GM12878 (cell line): ENCODE measurements around the gene ARMS2. TPM values are rescaled to one million over a fixed set of nuclear protein-coding genes. Genes with fewer than 3 reads are reported as not detected.

Experiments
- ATAC-seq: fragments of 200-7000 bp; cut with Tn5 transposase; 3 replicates; pipeline ENCODE4 v1.9.1; 2020; ENCODE audit warnings: mild to moderate bottlenecking, moderate library complexity
- BruUV-seq: library from RNA; stranded (reverse); fragments of 400-500 nt; replicated peaks from 2 replicates; lab custom pipeline; 2021; lab: Mats Ljungman, UMichigan
- CTCF ChIA-PET: fragments of 300-600 bp; sonication (Branson Sonifier 250); formaldehyde crosslinking; extraction: SDS; loops from one replicate; lab custom pipeline; 2021; ENCODE audit warnings: inconsistent platforms; lab: Yijun Ruan, JAX
- POLR2A ChIA-PET: fragments of 350-600 bp; formaldehyde crosslinking; extraction: SDS; loops from one replicate; lab custom pipeline; 2021; ENCODE audit warnings: inconsistent platforms; lab: Charles Lee
- RAD21 ChIA-PET: fragments of 300-600 bp; sonication (Branson Sonifier 250); formaldehyde crosslinking; loops from one replicate; lab custom pipeline; 2023; ENCODE audit warnings: antibody characterized with exemption; ENCODE audit not compliant: unreplicated experiment; lab: Charles Lee
- SMC1A ChIA-PET: fragments of 300-600 bp; sonication (Branson Sonifier 250); formaldehyde crosslinking; loops from one replicate; lab custom pipeline; 2023; ENCODE audit not compliant: unreplicated experiment, uncharacterized antibody; lab: Charles Lee
- DNase-seq: peaks from one replicate; pipeline ENCODE4 v3.0.0-alpha.2; 2011; ENCODE audit warnings: low read depth, low spot score
- FAIRE-seq: peaks from 3 replicates; lab custom pipeline; 2011; peaks lifted over from hg19 to GRCh38; lab: Jason Lieb, UNC
- H2AFZ ChIP-seq: 2 replicates; pipeline ENCODE4 v1.6.0; 2011; ENCODE audit warnings: low read depth, low read length, control low read depth; ENCODE audit not compliant: control insufficient read depth
- H3K27ac ChIP-seq: 2 replicates; pipeline ENCODE4 v1.5.1; 2011; ENCODE audit warnings: control low read depth; ENCODE audit not compliant: control insufficient read depth, insufficient read depth
- H3K27me3 ChIP-seq, 2 experiments: replicated peaks in 1 of 2; 2 replicates each; pipeline versions ENCODE4 v1.6.0 to v1.6.1; 2011; ENCODE audit warnings: low read length in 1 of 2; ENCODE audit not compliant: control insufficient read depth in 2 of 2, insufficient read depth in 2 of 2
- H3K36me3 ChIP-seq, 2 experiments: 2 replicates each; pipeline ENCODE4 v1.5.1; 2011; ENCODE audit warnings: low read length in 1 of 2; ENCODE audit not compliant: control insufficient read depth in 2 of 2, insufficient read depth in 2 of 2
- H3K4me1 ChIP-seq: 2 replicates; pipeline ENCODE4 v1.6.1; 2011; ENCODE audit warnings: mild to moderate bottlenecking, low read length, moderate library complexity, mixed read lengths; ENCODE audit not compliant: control insufficient read depth, insufficient read depth
- H3K4me2 ChIP-seq: 2 replicates; pipeline ENCODE4 v1.6.0; 2011; ENCODE audit warnings: control low read depth; ENCODE audit not compliant: control insufficient read depth, insufficient read depth
- H3K4me3 ChIP-seq: fragments of 200-600 bp; sonication (generic); 2 replicates; pipeline ENCODE4 v1.5.1; 2016
- H3K79me2 ChIP-seq: 2 replicates; pipeline ENCODE4 v1.6.0; 2011; ENCODE audit warnings: low read length; ENCODE audit not compliant: control insufficient read depth, insufficient read depth
- H3K9ac ChIP-seq: 2 replicates; pipeline ENCODE4 v1.8.0; 2011; ENCODE audit warnings: low read length, control low read depth, mixed read lengths; ENCODE audit not compliant: control insufficient read depth, insufficient read depth
- H3K9me3 ChIP-seq: replicated peaks from 3 replicates; pipeline ENCODE4 v1.5.1; 2011; ENCODE audit warnings: mild to moderate bottlenecking, low read length; ENCODE audit not compliant: control insufficient read depth, insufficient read depth
- H4K20me1 ChIP-seq: 2 replicates; pipeline ENCODE4 v1.6.0; 2011; ENCODE audit not compliant: control insufficient read depth, insufficient read depth
- CEBPB ChIP-seq, 2 experiments: fragments of 150-350 bp in 1 of 2; IDR thresholded peaks; 2 replicates each; pipeline ENCODE4 v1.6.1; 2012 to 2014; ENCODE audit warnings: low read depth in 2 of 2, low read length in 2 of 2, borderline replicate concordance in 1 of 2, inconsistent platforms in 1 of 2
- CTCF ChIP-seq, 3 experiments: IDR thresholded peaks in 2 of 3; conservative IDR thresholded peaks in 1 of 3; 2 replicates each; pipeline ENCODE4 v1.5.1; 2011; ENCODE audit warnings: low read depth in 3 of 3, low read length in 3 of 3, mild to moderate bottlenecking in 3 of 3, control low read depth in 2 of 3, moderate library complexity in 2 of 3, inconsistent platforms in 1 of 3, mixed read lengths in 1 of 3; ENCODE audit not compliant: control insufficient read depth in 2 of 3, insufficient read depth in 1 of 3; ENCODE audit errors: extremely low read depth in 1 of 3
- PAX5 ChIP-seq: IDR thresholded peaks from 2 replicates; pipeline ENCODE4 v1.6.1; 2011; ENCODE audit warnings: low read depth, low read length, borderline replicate concordance
- USF1 ChIP-seq: IDR thresholded peaks from 2 replicates; pipeline ENCODE4 v1.6.1; 2011; ENCODE audit warnings: borderline replicate concordance, low read depth, mild to moderate bottlenecking, moderate library complexity, mixed read lengths, low read length; ENCODE audit not compliant: insufficient read depth; ENCODE audit errors: extremely low read length
- ZBED1 ChIP-seq: IDR thresholded peaks from 2 replicates; pipeline ENCODE4 v1.6.1; 2016; ENCODE audit warnings: borderline replicate concordance
- WGBS: methylation state at CpG from one replicate; pipeline ENCODE4 v1.1.6; 2016; ENCODE audit warnings: low lambda C conversion rate; ENCODE audit not compliant: insufficient replicate concordance, insufficient coverage; ENCODE audit errors: missing lambda C conversion rate; 5-methylcytosine and 5-hydroxymethylcytosine counted together
- in situ Hi-C: fragments of 300-500 bp; cut with MboI; formaldehyde crosslinking; loops from 9 replicates; pipeline ENCODE4 v1.14.3; 2018; ENCODE audit warnings: mixed read lengths
- intact Hi-C: fragments of 100-400 bp; cut with micrococcal nuclease; formaldehyde crosslinking; loops from one replicate; pipeline ENCODE4 v1.14.2; 2022; ENCODE audit not compliant: unreplicated experiment
- polyA plus RNA-seq, 11 experiments: library from polyadenylated mRNA; depleted of rRNA in 4 of 11; unstranded in 6 of 11; stranded (reverse) in 5 of 11; fragments of >200 nt; fragmentation: Nextera tagmentation in 4 of 11; fragmentation: Illumina TruSeq in 1 of 11; extraction: Ambion mirVana in 4 of 11; extraction: Trizol in 1 of 11; gene quantifications; 1 replicate in 1 of 11; 2 replicates in 10 of 11; pipeline versions ENCODE4 v1.2.1 to v1.2.3, GENCODE V29; 2011 to 2016; ENCODE audit warnings: inconsistent platforms in 2 of 11, missing spikeins in 2 of 11, low read depth in 1 of 11
- total RNA-seq, 4 experiments: library from RNA; depleted of rRNA in 3 of 4; stranded (reverse); fragments of >200 nt in 3 of 4; fragmentation: Illumina TruSeq in 1 of 4; extraction: Trizol in 1 of 4; gene quantifications; 2 replicates each; pipeline versions ENCODE4 v1.2.1 to v1.2.3, GENCODE V29; 2013 to 2021

Gene ARMS2
- total and polyA plus RNA-seq, 10 of the 15 experiments (the other 5 are each of a cell fraction or from before 2014, with no cell fraction given): not detected

GRCh38 chr10:122486406-122487080 lies 32.1 kb downstream of the ARMS2 start:
- RAD21 ChIA-PET: no interaction called here
- no TSS peak for BruUV-seq

GRCh38 chr10:122487174-122487765 lies 32.8 kb downstream of the ARMS2 start:
- H3K4me1 ChIP-seq: no peaks in the 10 kb centered on the region
- BruUV-seq: no TSS peak
- CTCF ChIA-PET: no interaction called here
- SMC1A ChIA-PET: no interaction called here
- no peak overlapping the region for H2AFZ ChIP-seq
- no peak for DNase-seq
- intact Hi-C loops: no loop called here
- H3K9me3 ChIP-seq: no peaks in the 10 kb centered on the region
- no peak for FAIRE-seq
- no peak for ATAC-seq
- H3K36me3 ChIP-seq: no peaks in the 10 kb centered on the region
- H3K27me3 ChIP-seq: no peaks in the 10 kb centered on the region; a peak in 3 of 4 replicates
- TF ChIP-seq PAX5: peak; percentile 83; the same call in 1 of the 2 replicates
- TF ChIP-seq ZBED1: no peak
- TF ChIP-seq CTCF (IDR thresholded peaks at IDR 0.05 in 2 of 3, conservative IDR thresholded peaks at IDR 0.05 in 1 of 3; ENCODE audit: control insufficient read depth in 2 of 3, extremely low read depth in 1 of 3, insufficient read depth in 1 of 3, low read depth in 3 of 3, low read length in 3 of 3): no peak
- TF ChIP-seq CEBPB (IDR thresholded peaks at IDR 0.05; ENCODE audit: borderline replicate concordance in 1 of 2, low read depth in 2 of 2, low read length in 2 of 2): no peak
- TF ChIP-seq, all 136 proteins: peak for 1
- Histone ChIP-seq H3K79me2 (no peaks in the 10 kb centered on the region), H3K9ac (no peak overlapping the region), H4K20me1 (no peaks in the 10 kb centered on the region), H3K4me2 (no peak overlapping the region), H3K27ac (no peak overlapping the region), H3K4me3 (no peak overlapping the region)
- ChIA-PET RAD21 (no interaction called here), POLR2A (no interaction called here)
- 43% methylated on average over 16 of the region's 16 CpGs for WGBS
- in situ Hi-C loops: no loop called here

More at GRCh38 chr10:122486406-122487080, 32.1 kb downstream of the ARMS2 start:
- ATAC-seq: no peak
- no peak overlapping the region for H3K9ac ChIP-seq
- intact Hi-C loops (no loop called here), in situ Hi-C loops (no loop called here)
- no peak overlapping the region for H3K4me3 ChIP-seq
- H3K27ac ChIP-seq: no peak overlapping the region
- H3K9me3 ChIP-seq: no peaks in the 10 kb centered on the region
- POLR2A ChIA-PET: no interaction called here
- FAIRE-seq: no peak
- SMC1A ChIA-PET: no interaction called here
- H3K79me2 ChIP-seq: no peaks in the 10 kb centered on the region
- no peak overlapping the region for H2AFZ ChIP-seq
- CTCF ChIA-PET: interaction anchor here (1.2 kb wide), 1 partner anchor 16 kb away, joined by 3 read pairs; no protein-coding TSS in a partner anchor
- H3K27me3 ChIP-seq: no peaks in the 10 kb centered on the region; a peak in 3 of 4 replicates
- TF ChIP-seq USF1: no peak
- H3K4me1 ChIP-seq: no peaks in the 10 kb centered on the region
- H4K20me1 ChIP-seq: no peaks in the 10 kb centered on the region
- 10% methylated on average over 9 of the region's 9 CpGs for WGBS
- no peak overlapping the region for H3K4me2 ChIP-seq
- DNase-seq: no peak
- H3K36me3 ChIP-seq: no peaks in the 10 kb centered on the region
